Gastroesophageal sphincter (tissue), 4 donors: ENCODE measurements around the gene BHMT. TPM values are rescaled to one million over a fixed set of nuclear protein-coding genes. Genes with fewer than 3 reads are reported as not detected.

ENCODE experiments used
- ATAC-seq: fragments of 150-250 bp; one replicate; pipeline ENCODE4 v1.9.1; 2016; ENCODE audit warnings: mild to moderate bottlenecking, moderate library complexity
- H3K27ac ChIP-seq, 4 donors: fragments of 200-600 bp; sonication (generic) in 3 of 4; 1 replicate in 3 of 4; 2 replicates in 1 of 4; pipeline ENCODE4 v1.5.1; 2016 to 2019
- H3K27me3 ChIP-seq: fragments of 200-600 bp; sonication (generic); one replicate; pipeline ENCODE4 v1.5.1; 2019
- H3K36me3 ChIP-seq, 2 donors: fragments of 200-600 bp; sonication (generic); one replicate each; pipeline ENCODE4 v1.5.1; 2019; ENCODE audit warnings: control low read depth in 1 of 2
- H3K4me1 ChIP-seq, 3 donors: fragments of 200-600 bp; sonication (generic); 1 replicate in 2 of 3; 2 replicates in 1 of 3; pipeline ENCODE4 v1.5.1; 2016 to 2019; ENCODE audit warnings: control low read depth in 2 of 3
- H3K4me3 ChIP-seq, 2 donors: fragments of 200-600 bp; sonication (generic); one replicate each; pipeline ENCODE4 v1.5.1; 2019; ENCODE audit warnings: mild to moderate bottlenecking in 1 of 2, moderate library complexity in 1 of 2
- H3K9me3 ChIP-seq, 3 donors: fragments of 200-600 bp; sonication (generic); one replicate each; pipeline ENCODE4 v1.5.1; 2017 to 2019; ENCODE audit warnings: control low read depth in 2 of 3
- CTCF ChIP-seq, 4 experiments: fragments of 200-600 bp in 2 of 4; fragments of 450-650 bp in 2 of 4; sonication (generic) in 1 of 4; IDR thresholded peaks; one replicate each; pipeline ENCODE4 v1.5.1; 2017 to 2019; ENCODE audit warnings: antibody characterized with exemption in 4 of 4, mild to moderate bottlenecking in 2 of 4, moderate library complexity in 2 of 4
- EP300 ChIP-seq: sonication (generic); formaldehyde crosslinking; IDR thresholded peaks from one replicate; pipeline ENCODE4 v1.6.1; 2017; ENCODE audit warnings: antibody characterized with exemption, mild to moderate bottlenecking
- POLR2A ChIP-seq, 2 donors: fragments of 450-650 bp; IDR thresholded peaks; one replicate each; pipeline ENCODE4 v1.6.1; 2017; ENCODE audit warnings: antibody characterized with exemption in 2 of 2, mild to moderate bottlenecking in 2 of 2, moderate library complexity in 1 of 2
- POLR2AphosphoS5 ChIP-seq: sonication (generic); formaldehyde crosslinking; IDR thresholded peaks from one replicate; pipeline ENCODE4 v1.6.1; 2017; ENCODE audit warnings: antibody characterized with exemption
- WGBS, 2 donors: methylation state at CpG; one replicate each; pipeline ENCODE4 v1.1.5; 2018; ENCODE audit warnings: low coverage in 1 of 2; 5-methylcytosine and 5-hydroxymethylcytosine counted together
- total RNA-seq, 4 donors: library from RNA; depleted of rRNA; stranded (reverse); fragments of >200 nt; gene quantifications; one replicate each; pipeline ENCODE4 v1.1.0, GENCODE V29; 2016

Gene BHMT
- total RNA-seq, 4 donors from 2014 or later: 1.9 to 10.8 (median 2.7) TPM; not detected in 1

GRCh38 chr5:79093762-79094161 is 17.8 kb upstream of the BHMT start:
- TF ChIP-seq POLR2A (IDR thresholded peaks at IDR 0.05) (no peak), CTCF (IDR thresholded peaks at IDR 0.05) (no peak), EP300 (no peak), POLR2AphosphoS5 (no peak)
- Histone ChIP-seq H3K27me3 (no peaks in the 10 kb centered on the region), H3K4me1 (no peaks in the 10 kb centered on the region), H3K4me3 (no peak overlapping the region), H3K9me3 (no peaks in the 10 kb centered on the region), H3K36me3 (no peaks in the 10 kb centered on the region), H3K27ac (no peak overlapping the region)
- ATAC-seq: no peak
- WGBS, 2 donors: 32 to 88% methylated on average over 1 to 3 of the region's 3 CpGs

- Histone ChIP-seq H3K27me3 (no peaks in the 10 kb centered on the region), H3K9me3 (no peaks in the 10 kb centered on the region), H3K27ac (no peak overlapping the region), H3K36me3 (no peaks in the 10 kb centered on the region), H3K4me3 (no peak overlapping the region), H3K4me1 (peaks cover 0 to 21% (median 4%) of the 10 kb centered on the region in 3 donors)
- TF ChIP-seq POLR2A (IDR thresholded peaks at IDR 0.05) (no peak), CTCF (IDR thresholded peaks at IDR 0.05) (no peak), EP300 (no peak), POLR2AphosphoS5 (no peak)
- 95 to 100% methylated on average over 2 of the region's 2 CpGs for WGBS, 2 donors
- no peak for ATAC-seq
Measured at GRCh38 chr5:79105868-79106267, 5.7 kb upstream of the BHMT start.

- TF ChIP-seq CTCF (IDR thresholded peaks at IDR 0.05): no peak
- TF ChIP-seq EP300: no peak
- no peak for TF ChIP-seq POLR2A (IDR thresholded peaks at IDR 0.05)
- no peak for TF ChIP-seq POLR2AphosphoS5
- H3K9me3 ChIP-seq: no peaks in the 10 kb centered on the region
- H3K27ac ChIP-seq: peak overlapping the region in 1 of 4 donors; percentile 11
- no peak overlapping the region for H3K4me3 ChIP-seq
- peak; percentile 22 for ATAC-seq
- no peaks in the 10 kb centered on the region for H3K36me3 ChIP-seq
- H3K4me1 ChIP-seq: peaks cover 0 to 27% (median 4%) of the 10 kb centered on the region in 3 donors
- H3K27me3 ChIP-seq: peaks cover 13% of the 10 kb centered on the region
- WGBS, 2 donors: 70 to 79% methylated on average over 7 of the region's 7 CpGs
Measured at GRCh38 chr5:79107020-79107796, 4.4 kb upstream of the BHMT start.

GRCh38 chr5:79108086-79108485 is 3.5 kb upstream of the BHMT start:
- peaks cover 0 to 30% (median 4%) of the 10 kb centered on the region in 3 donors for H3K4me1 ChIP-seq
- no peaks in the 10 kb centered on the region for H3K9me3 ChIP-seq
- 31 to 38% methylated on average over 3 of the region's 3 CpGs for WGBS, 2 donors
- H3K36me3 ChIP-seq: no peaks in the 10 kb centered on the region
- no peak for ATAC-seq
- peaks cover 22% of the 10 kb centered on the region for H3K27me3 ChIP-seq
- TF ChIP-seq POLR2AphosphoS5 (no peak), POLR2A (IDR thresholded peaks at IDR 0.05) (no peak), CTCF (IDR thresholded peaks at IDR 0.05) (no peak), EP300 (no peak)
- H3K4me3 ChIP-seq: no peak overlapping the region
- H3K27ac ChIP-seq: peak overlapping the region in 2 of 4 donors; percentile 16 to 30

GRCh38 chr5:79108792-79109191 is 2.8 kb upstream of the BHMT start:
- H3K27ac ChIP-seq: peak overlapping the region in 2 of 4 donors; percentile 16 to 30
- H3K4me1 ChIP-seq: peaks cover 0 to 30% (median 4%) of the 10 kb centered on the region in 3 donors
- ATAC-seq: no peak
- H3K36me3 ChIP-seq: no peaks in the 10 kb centered on the region
- no peaks in the 10 kb centered on the region for H3K9me3 ChIP-seq
- 57 to 96% methylated on average over 1 to 2 of the region's 8 CpGs for WGBS, 2 donors
- TF ChIP-seq CTCF (IDR thresholded peaks at IDR 0.05): no peak
- H3K4me3 ChIP-seq: no peak overlapping the region
- peaks cover 22% of the 10 kb centered on the region for H3K27me3 ChIP-seq
